ENCODE data around the gene TMEM131.

TMEM131 gene

DNA sequence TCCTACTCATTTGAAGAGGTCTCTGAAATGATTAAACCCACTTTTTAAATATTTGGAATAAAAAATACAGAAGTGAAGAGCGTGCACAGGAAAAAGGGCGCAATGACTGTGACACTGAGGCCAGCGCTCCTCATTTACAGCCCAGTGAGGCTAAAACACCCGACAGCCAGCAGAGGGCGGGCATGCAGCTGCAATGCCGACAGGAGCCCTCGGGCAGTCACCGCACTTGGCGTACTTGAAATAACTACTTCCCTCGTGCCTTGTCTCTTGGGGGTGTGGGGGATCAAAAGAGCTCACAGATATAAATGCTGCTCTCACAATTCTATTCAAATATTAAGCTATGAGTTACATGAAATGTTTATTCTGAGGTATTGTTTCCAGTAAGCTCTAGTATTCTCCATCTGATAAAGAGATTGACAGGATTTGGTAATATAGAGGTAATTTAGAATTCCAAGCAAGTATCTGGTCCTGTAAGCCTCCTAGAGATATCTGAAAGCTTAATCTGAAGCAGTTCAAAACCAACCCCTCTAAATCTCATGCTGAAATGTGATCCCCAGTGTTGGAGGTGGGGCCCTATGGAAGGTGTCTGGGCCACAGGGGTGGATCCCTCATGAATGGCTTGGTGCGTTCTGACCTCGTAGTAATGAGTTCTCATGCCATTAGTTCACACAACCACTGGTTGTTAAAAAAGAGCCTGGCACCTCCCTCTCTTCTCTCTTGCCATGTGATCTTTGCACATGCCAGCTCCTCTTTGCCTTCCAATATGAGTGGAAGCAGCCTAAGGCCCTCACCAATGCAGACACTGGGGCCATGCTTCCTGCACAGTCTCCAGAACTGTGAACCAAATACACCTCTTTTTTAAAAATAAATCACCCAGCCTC is 188.8 kb downstream of the TMEM131 start:
- in situ Hi-C loops (cut with HindIII; ENCODE audit: low pct_unique_long_range_greater_than_20kb, low sequenced_read_pairs), result no loop called here
- DNase-seq (ENCODE audit: low read depth in 1 of 2, low spot score in 1 of 2), result peak; percentile 35 to 75
- TF ChIP-seq JUND (IDR thresholded peaks at IDR 0.05; ENCODE audit: low read depth), result no peak

DNA sequence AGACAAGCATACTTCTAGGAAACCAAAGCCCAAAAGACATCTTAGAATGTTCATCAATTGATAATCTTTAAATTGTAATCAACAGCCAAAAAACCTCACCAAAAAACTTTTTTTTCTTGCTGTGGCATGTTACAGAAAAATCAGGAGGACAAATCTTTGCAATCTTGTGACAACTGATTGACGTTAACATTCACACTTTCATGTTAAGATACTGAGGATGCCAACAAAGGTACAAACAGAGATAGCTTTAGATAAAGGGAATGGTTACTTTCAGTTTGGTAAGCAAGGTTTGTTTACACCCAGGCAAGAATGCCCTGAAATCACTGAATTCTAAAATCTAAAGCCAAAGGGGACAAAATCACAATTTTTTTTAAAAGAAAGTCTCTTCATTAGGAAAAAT is 190.0 kb downstream of the TMEM131 start:
- DNase-seq (ENCODE audit: low read depth in 1 of 2, low spot score in 1 of 2), result no peak
- no peak for TF ChIP-seq JUND (IDR thresholded peaks at IDR 0.05; ENCODE audit: low read depth)
- in situ Hi-C loops (cut with HindIII; ENCODE audit: low pct_unique_long_range_greater_than_20kb, low sequenced_read_pairs), result no loop called here

GRCh38 chr2:97801028-97801427 is 194.7 kb downstream of the TMEM131 start:
- no peak for TF ChIP-seq JUND (IDR thresholded peaks at IDR 0.05; ENCODE audit: low read depth)
- in situ Hi-C loops (cut with HindIII; ENCODE audit: low pct_unique_long_range_greater_than_20kb, low sequenced_read_pairs), result no loop called here
- DNase-seq (ENCODE audit: low read depth in 1 of 2, low spot score in 1 of 2), result no peak

GRCh38 chr2:97798416-97798815 is 197.3 kb downstream of the TMEM131 start:
- TF ChIP-seq JUND (IDR thresholded peaks at IDR 0.05; ENCODE audit: low read depth), result no peak
- no peak for DNase-seq (ENCODE audit: low read depth in 1 of 2, low spot score in 1 of 2)
- in situ Hi-C loops (cut with HindIII; ENCODE audit: low pct_unique_long_range_greater_than_20kb, low sequenced_read_pairs), result no loop called here

- in situ Hi-C loops (cut with HindIII; ENCODE audit: low pct_unique_long_range_greater_than_20kb, low sequenced_read_pairs), result no loop called here
- no peak for TF ChIP-seq JUND (IDR thresholded peaks at IDR 0.05; ENCODE audit: low read depth)
- DNase-seq (ENCODE audit: low read depth in 1 of 2, low spot score in 1 of 2), result no peak
Measured at GRCh38 chr2:97797355-97797754, 198.4 kb downstream of the TMEM131 start.

DNA sequence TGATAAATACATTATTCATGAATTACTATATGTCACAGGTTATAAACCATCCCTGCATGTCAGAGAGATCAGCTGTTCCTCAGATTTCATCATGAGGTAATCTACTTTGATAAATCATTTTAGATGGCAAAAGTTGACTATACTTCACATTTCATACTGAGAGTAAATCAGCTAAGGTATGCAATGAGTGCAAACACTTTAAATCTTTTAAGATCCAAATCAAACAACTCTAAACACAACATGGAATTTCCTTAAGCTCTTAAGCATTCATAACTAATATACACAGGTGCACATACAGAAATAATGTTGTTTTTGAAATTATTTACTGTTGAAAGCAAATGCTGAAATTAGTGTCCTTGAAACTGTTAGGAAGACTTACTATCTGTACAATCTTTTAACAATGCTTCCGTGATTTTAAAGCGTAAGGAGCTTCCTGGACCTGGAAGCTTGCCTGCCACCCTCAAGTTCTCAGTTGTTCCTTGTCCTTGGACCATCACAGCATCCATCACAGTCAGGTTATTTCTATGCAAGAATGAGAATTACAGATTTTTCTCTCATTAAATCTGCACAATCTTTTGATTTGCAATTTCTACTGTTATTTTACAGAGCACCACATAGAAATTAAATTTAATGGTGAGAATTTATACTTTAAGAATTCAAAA is 199.2 kb downstream of the TMEM131 start:
- in situ Hi-C loops (cut with HindIII; ENCODE audit: low pct_unique_long_range_greater_than_20kb, low sequenced_read_pairs), result no loop called here
- DNase-seq (ENCODE audit: low read depth in 1 of 2, low spot score in 1 of 2), result peak in 1 of 2 experiments; percentile 2

DNA sequence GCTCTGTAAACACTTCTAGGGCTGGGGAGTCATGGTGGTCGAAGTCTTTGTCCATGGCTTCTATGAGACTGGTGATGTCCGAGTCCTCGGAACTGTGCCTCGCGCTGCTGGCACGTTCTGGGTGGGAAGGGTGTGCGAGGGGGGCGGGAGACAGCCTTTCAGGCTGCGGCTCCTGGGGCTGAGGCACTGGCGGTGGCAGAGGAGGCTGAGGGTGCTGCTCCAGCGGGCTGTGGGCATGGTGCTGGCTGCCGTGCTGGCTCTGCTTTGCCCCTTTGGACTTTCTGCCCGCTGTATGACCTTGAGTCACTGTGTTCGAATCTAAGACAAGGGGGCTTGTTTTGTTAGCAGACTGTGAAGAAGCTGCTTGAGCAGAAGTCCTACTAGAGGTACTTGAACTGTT is 203.3 kb downstream of the TMEM131 start:
- TF ChIP-seq JUND (IDR thresholded peaks at IDR 0.05; ENCODE audit: low read depth), result no peak
- no peak for DNase-seq (ENCODE audit: low read depth in 1 of 2, low spot score in 1 of 2)
- in situ Hi-C loops (cut with HindIII; ENCODE audit: low pct_unique_long_range_greater_than_20kb, low sequenced_read_pairs), result no loop called here

More for the DNA sequence above, 199.2 kb downstream of the TMEM131 start:
- no peak for TF ChIP-seq JUND (IDR thresholded peaks at IDR 0.05; ENCODE audit: low read depth)

DNA sequence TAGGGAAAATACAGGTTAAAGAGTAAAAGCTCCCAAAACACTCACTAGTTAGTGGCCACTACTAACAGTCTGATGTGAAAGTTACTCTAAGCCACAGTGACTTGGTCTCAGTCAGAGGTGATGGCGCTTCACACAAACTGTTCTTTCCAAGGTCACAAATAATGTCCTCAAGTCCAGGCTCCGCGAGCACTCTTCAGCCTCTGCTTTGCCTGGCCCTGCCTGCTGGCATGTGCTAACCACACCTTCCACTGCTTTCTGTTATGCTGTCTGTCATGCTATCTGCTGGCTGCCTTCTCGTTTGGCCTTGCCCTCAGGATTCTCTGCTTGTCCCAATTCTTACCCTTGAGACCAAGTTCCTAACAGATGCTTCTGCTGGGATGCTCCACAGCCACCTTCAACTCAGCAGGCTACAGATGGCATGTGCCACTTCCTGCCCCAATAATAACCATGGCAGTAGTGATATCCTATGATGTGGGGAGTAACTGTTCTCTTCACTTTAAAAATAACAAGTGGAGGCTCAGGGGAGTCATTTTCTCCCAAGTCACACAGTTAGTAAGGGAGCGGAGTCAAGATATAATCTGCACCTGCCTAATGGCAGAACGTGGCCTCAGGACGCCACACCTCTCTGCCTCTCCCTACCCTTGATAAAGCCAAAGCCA is 206.6 kb downstream of the TMEM131 start:
- TF ChIP-seq JUND (IDR thresholded peaks at IDR 0.05; ENCODE audit: low read depth), result no peak
- in situ Hi-C loops (cut with HindIII; ENCODE audit: low pct_unique_long_range_greater_than_20kb, low sequenced_read_pairs), result no loop called here
- no peak for DNase-seq (ENCODE audit: low read depth in 1 of 2, low spot score in 1 of 2)

DNA sequence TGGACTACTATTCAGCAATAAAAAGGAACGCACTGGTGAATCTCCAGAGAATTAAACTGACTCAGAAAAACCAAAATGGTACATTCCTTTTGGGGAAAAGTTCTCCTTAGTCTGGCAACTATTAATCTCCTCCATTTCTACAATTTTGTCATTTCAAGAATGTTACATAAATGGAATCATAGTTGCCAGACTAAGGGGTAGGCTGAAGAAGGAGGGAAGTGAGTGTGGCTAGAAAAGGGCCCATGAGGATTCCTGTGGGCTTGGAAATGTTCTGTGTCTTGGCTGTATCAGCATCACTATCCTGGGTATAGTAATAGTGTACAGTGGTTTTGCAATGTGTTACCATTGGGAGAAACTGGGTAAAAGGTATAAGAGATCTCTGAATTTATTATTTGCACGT is 209.9 kb downstream of the TMEM131 start:
- DNase-seq (ENCODE audit: low read depth in 1 of 2, low spot score in 1 of 2), result no peak
- no peak for TF ChIP-seq JUND (IDR thresholded peaks at IDR 0.05; ENCODE audit: low read depth)
- in situ Hi-C loops (cut with HindIII; ENCODE audit: low pct_unique_long_range_greater_than_20kb, low sequenced_read_pairs), result no loop called here

DNA sequence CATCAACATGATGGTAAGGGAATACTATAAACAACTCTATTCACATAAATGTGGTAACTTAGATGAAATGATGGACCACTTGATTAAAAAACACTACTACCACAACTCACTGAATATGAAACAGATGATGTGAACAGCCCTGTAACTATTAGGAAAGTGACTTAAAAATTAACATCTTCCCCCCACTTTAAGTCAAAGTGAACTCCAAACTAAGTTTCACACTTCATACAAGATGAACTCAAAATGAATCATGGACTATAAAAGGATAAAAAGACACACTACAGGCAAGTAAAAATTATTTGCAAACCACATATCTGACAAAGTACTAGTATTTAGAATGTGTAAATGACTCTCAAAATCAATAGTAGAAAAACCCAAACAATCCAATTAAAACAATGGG is 210.8 kb downstream of the TMEM131 start:
- DNase-seq (ENCODE audit: low read depth in 1 of 2, low spot score in 1 of 2), result no peak
- TF ChIP-seq JUND (IDR thresholded peaks at IDR 0.05; ENCODE audit: low read depth), result no peak
- in situ Hi-C loops (cut with HindIII; ENCODE audit: low pct_unique_long_range_greater_than_20kb, low sequenced_read_pairs), result no loop called here

DNA sequence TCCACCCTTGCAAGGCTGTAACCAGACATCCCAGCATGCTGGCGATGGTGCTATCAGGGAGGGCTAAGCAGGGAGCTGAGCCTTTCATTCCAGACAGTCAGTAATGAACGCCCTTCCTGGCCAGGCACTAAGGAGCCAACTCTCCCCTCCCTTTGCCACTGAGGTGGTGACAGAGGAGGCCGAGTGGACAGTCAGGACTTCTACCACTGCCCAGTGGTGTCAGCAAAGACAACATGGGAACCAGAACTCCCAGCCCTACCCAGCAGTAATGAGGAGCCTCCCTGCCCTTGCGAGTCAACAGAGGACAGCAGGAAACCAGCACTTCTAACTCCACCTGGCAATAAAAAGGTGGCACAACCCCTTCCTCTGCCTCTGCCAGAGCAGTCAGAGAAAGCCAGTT is 213.8 kb downstream of the TMEM131 start:
- TF ChIP-seq JUND (IDR thresholded peaks at IDR 0.05; ENCODE audit: low read depth), result no peak
- DNase-seq (ENCODE audit: low read depth in 1 of 2, low spot score in 1 of 2), result no peak
- in situ Hi-C loops (cut with HindIII; ENCODE audit: low pct_unique_long_range_greater_than_20kb, low sequenced_read_pairs), result no loop called here

GRCh38 chr2:97779141-97779540 is 216.6 kb downstream of the TMEM131 start:
- in situ Hi-C loops (cut with HindIII; ENCODE audit: low pct_unique_long_range_greater_than_20kb, low sequenced_read_pairs), result no loop called here
- TF ChIP-seq JUND (IDR thresholded peaks at IDR 0.05; ENCODE audit: low read depth), result no peak
- DNase-seq (ENCODE audit: low read depth in 1 of 2, low spot score in 1 of 2), result no peak

GRCh38 chr2:97775074-97775473 is 220.7 kb downstream of the TMEM131 start:
- in situ Hi-C loops (cut with HindIII; ENCODE audit: low pct_unique_long_range_greater_than_20kb, low sequenced_read_pairs), result no loop called here
- no peak for TF ChIP-seq JUND (IDR thresholded peaks at IDR 0.05; ENCODE audit: low read depth)
- DNase-seq (ENCODE audit: low read depth in 1 of 2, low spot score in 1 of 2), result no peak
